Ovary (tissue), 3 donors: ENCODE results near the gene SHISA3.

Experiments used
- CTCF ChIP-seq, 3 donors: fragments of 450-650 bp in 2 of 3; fragments of 200-600 bp in 1 of 3; IDR thresholded peaks; one replicate each; pipeline versions ENCODE4 v1.5.1 to v1.8.0; 2016 to 2022; ENCODE audit warnings: antibody characterized with exemption in 3 of 3, mild to moderate bottlenecking in 1 of 3
- POLR2A ChIP-seq: fragments of 450-650 bp; IDR thresholded peaks from one replicate; pipeline ENCODE4 v1.6.1; 2017; ENCODE audit warnings: antibody characterized with exemption, mild to moderate bottlenecking, moderate library complexity
- donor health status: DM: no; HTN: no; CAD: no.

- TF ChIP-seq POLR2A (no peak), CTCF (IDR thresholded peaks at IDR 0.05) (no peak)
Measured at GRCh38 chr4:42412251-42412650, 15.0 kb downstream of the SHISA3 start.
